OCI-LY7 (cell line): Measurements from ENCODE around the gene ADAMTS2. TPM values are rescaled to one million over a fixed set of nuclear protein-coding genes. Genes with fewer than 3 reads are reported as not detected.

Source experiments
- BruUV-seq: library from RNA; stranded (reverse); fragments of 400-500 nt; replicated peaks from 2 replicates; lab custom pipeline; 2021; lab: Mats Ljungman, UMichigan
- CTCF ChIA-PET: fragments of 300-600 bp; sonication (Branson Sonifier 250); formaldehyde crosslinking; loops from one replicate; lab custom pipeline; 2022; ENCODE audit warnings: antibody characterized with exemption; ENCODE audit not compliant: unreplicated experiment; lab: Charles Lee
- POLR2A ChIA-PET: fragments of 300-600 bp; sonication (Branson Sonifier 250); formaldehyde crosslinking; loops from one replicate; lab custom pipeline; 2022; ENCODE audit warnings: antibody characterized with exemption; lab: Charles Lee
- DNase-seq: peaks from one replicate; pipeline ENCODE4 v3.0.0-alpha.2; 2015; ENCODE audit warnings: low spot score
- H2AFZ ChIP-seq: fragments of 200-600 bp; sonication (generic), shearing (Covaris generic); 2 replicates; pipeline ENCODE4 v1.6.1; 2014; ENCODE audit warnings: mild to moderate bottlenecking, antibody characterized with exemption, low read length, moderate library complexity
- H3K27ac ChIP-seq: fragments of 200-600 bp; sonication (generic); 2 replicates; pipeline ENCODE4 v1.5.1; 2014; ENCODE audit warnings: mixed run types, low read depth, mild to moderate bottlenecking, moderate library complexity, low read length, inconsistent platforms; ENCODE audit not compliant: poor library complexity, severe bottlenecking
- H3K36me3 ChIP-seq: fragments of 200-600 bp; sonication (generic); 2 replicates; pipeline ENCODE4 v1.6.1; 2014; ENCODE audit warnings: mild to moderate bottlenecking, antibody characterized with exemption, low read length, moderate library complexity, mixed read lengths; ENCODE audit not compliant: insufficient read depth
- H3K4me1 ChIP-seq: fragments of 200-600 bp; sonication (generic); 2 replicates; pipeline ENCODE4 v1.5.1; 2014; ENCODE audit warnings: mild to moderate bottlenecking, low read length; ENCODE audit not compliant: insufficient read depth, poor library complexity, severe bottlenecking
- H3K4me2 ChIP-seq: fragments of 200-600 bp; sonication (generic); 2 replicates; pipeline ENCODE4 v1.6.1; 2014; ENCODE audit warnings: mild to moderate bottlenecking, low read length
- H3K4me3 ChIP-seq: fragments of 200-600 bp; sonication (generic); 2 replicates; pipeline ENCODE4 v1.5.1; 2014; ENCODE audit warnings: mild to moderate bottlenecking, low read depth, low read length; ENCODE audit not compliant: poor library complexity, severe bottlenecking
- H3K79me2 ChIP-seq: fragments of 200-600 bp; sonication (generic); 2 replicates; pipeline ENCODE4 v1.6.1; 2016; ENCODE audit warnings: low read depth, mild to moderate bottlenecking, low read length, moderate library complexity, mixed read lengths; ENCODE audit not compliant: insufficient read depth
- H3K9me2 ChIP-seq: fragments of 200-600 bp; sonication (generic); 2 replicates; pipeline ENCODE4 v1.6.1; 2016; ENCODE audit warnings: mild to moderate bottlenecking, low read length, mixed read lengths; ENCODE audit not compliant: insufficient read depth
- H3K9me3 ChIP-seq: fragments of 200-600 bp; sonication (generic); 2 replicates; pipeline ENCODE4 v1.6.1; 2014; ENCODE audit warnings: mild to moderate bottlenecking, mixed run types, low read length, mixed read lengths
- H4K20me1 ChIP-seq: fragments of 200-600 bp; sonication (generic); 2 replicates; pipeline ENCODE4 v1.6.1; 2014; ENCODE audit warnings: mild to moderate bottlenecking, antibody characterized with exemption, low read length, moderate library complexity, mixed read lengths; ENCODE audit not compliant: insufficient read depth
- CTCF ChIP-seq: fragments of 200-600 bp; sonication (generic); conservative IDR thresholded peaks from 2 replicates; pipeline ENCODE4 v1.5.1; 2014; ENCODE audit warnings: mild to moderate bottlenecking, antibody characterized with exemption, low read length, moderate library complexity, mixed read lengths
- EZH2phosphoT487 ChIP-seq: fragments of 200-600 bp; sonication (generic); IDR thresholded peaks from 2 replicates; pipeline ENCODE4 v1.6.1; 2018; ENCODE audit warnings: low read depth, borderline replicate concordance, mild to moderate bottlenecking, mixed run types, antibody characterized with exemption, low read length, moderate library complexity, mixed read lengths
- intact Hi-C: fragments of 100-400 bp; cut with micrococcal nuclease; formaldehyde crosslinking; loops from one replicate; pipeline ENCODE4 v1.10.0; 2022; ENCODE audit not compliant: unreplicated experiment
- total RNA-seq, 2 experiments: library from RNA; depleted of rRNA in 1 of 2; stranded (reverse); fragments of >200 nt in 1 of 2; shearing (Covaris generic) in 1 of 2; gene quantifications; 2 replicates each; pipeline ENCODE4 v1.2.3, GENCODE V29; 2014 to 2022

ADAMTS2 gene
- total RNA-seq, 2 experiments from 2014 or later, result not detected

GRCh38 chr5:179303451-179304200 lies 41.6 kb downstream of the ADAMTS2 start:
- Histone ChIP-seq H3K79me2 (no peaks in the 10 kb centered on the region), H2AFZ (no peak overlapping the region), H3K4me2 (no peak overlapping the region), H3K36me3 (no peaks in the 10 kb centered on the region), H3K4me3 (no peak overlapping the region), H3K9me2 (no peaks in the 10 kb centered on the region), H3K4me1 (no peaks in the 10 kb centered on the region), H3K27ac (no peak overlapping the region), H3K9me3 (no peaks in the 10 kb centered on the region), H4K20me1 (no peaks in the 10 kb centered on the region)
- TF ChIP-seq EZH2phosphoT487, result no peak
- no peak for TF ChIP-seq CTCF
- no TSS peak for BruUV-seq
- DNase-seq, result no peak
- ChIA-PET POLR2A (no interaction called here), CTCF (no interaction called here)
- intact Hi-C loops, result no loop called here

- POLR2A ChIA-PET, result no interaction called here
- BruUV-seq, result no TSS peak
- CTCF ChIA-PET, result no interaction called here
Observed at GRCh38 chr5:179302499-179303185, 42.6 kb downstream of the ADAMTS2 start.

More at GRCh38 chr5:179302499-179303185, 42.6 kb downstream of the ADAMTS2 start:
- no peaks in the 10 kb centered on the region for H3K9me3 ChIP-seq
- H3K79me2 ChIP-seq, result no peaks in the 10 kb centered on the region
- H3K9me2 ChIP-seq, result no peaks in the 10 kb centered on the region
- no peak overlapping the region for H3K27ac ChIP-seq
- H3K4me3 ChIP-seq, result no peak overlapping the region
- TF ChIP-seq EZH2phosphoT487 (no peak), CTCF (no peak)
- DNase-seq, result no peak
- H3K4me1 ChIP-seq, result no peaks in the 10 kb centered on the region
- H4K20me1 ChIP-seq, result no peaks in the 10 kb centered on the region
- H3K36me3 ChIP-seq, result no peaks in the 10 kb centered on the region
- intact Hi-C loops, result no loop called here
- no peak overlapping the region for H2AFZ ChIP-seq
- H3K4me2 ChIP-seq, result no peak overlapping the region
